Keratinocyte (primary cell): ENCODE measurements around the gene SERPINA4. TPM values are rescaled to one million over a fixed set of nuclear protein-coding genes. Genes with fewer than 3 reads are reported as not detected.

Source experiments
- DNase-seq: peaks from one replicate; pipeline ENCODE4 v3.0.0-alpha.2; 2011; ENCODE audit warnings: low read depth, missing footprints, low spot score
- FAIRE-seq: peaks from 2 replicates; lab custom pipeline; 2011; peaks lifted over from hg19 to GRCh38; lab: Jason Lieb, UNC
- H2AFZ ChIP-seq: 2 replicates; pipeline ENCODE4 v1.6.0; 2012; ENCODE audit warnings: low read length, control low read depth, inconsistent platforms; ENCODE audit not compliant: control insufficient read depth
- H3K27ac ChIP-seq: 2 replicates; pipeline ENCODE4 v1.5.1; 2011; ENCODE audit warnings: low read length; ENCODE audit not compliant: control insufficient read depth, insufficient read depth
- H3K27me3 ChIP-seq: 3 replicates; pipeline ENCODE4 v1.6.0; 2011; ENCODE audit warnings: low read length; ENCODE audit not compliant: control insufficient read depth, insufficient read depth; ENCODE audit errors: extremely low read depth
- H3K36me3 ChIP-seq, 2 experiments: 2 replicates in 1 of 2; 3 replicates in 1 of 2; pipeline ENCODE4 v1.5.1; 2011; ENCODE audit warnings: low read length in 2 of 2, mild to moderate bottlenecking in 1 of 2; ENCODE audit not compliant: control insufficient read depth in 2 of 2, insufficient read depth in 2 of 2; ENCODE audit errors: extremely low read depth in 1 of 2
- H3K4me1 ChIP-seq: 3 replicates; pipeline ENCODE4 v1.5.1; 2011; ENCODE audit warnings: low read length; ENCODE audit not compliant: control insufficient read depth, insufficient read depth; ENCODE audit errors: extremely low read depth
- H3K4me2 ChIP-seq: 3 replicates; pipeline ENCODE4 v1.6.0; 2011; ENCODE audit warnings: low read depth, low read length; ENCODE audit not compliant: control insufficient read depth, insufficient read depth; ENCODE audit errors: extremely low read depth
- H3K4me3 ChIP-seq, 3 experiments: fragments of 200-600 bp in 1 of 3; sonication (generic) in 1 of 3; 2 replicates in 2 of 3; 3 replicates in 1 of 3; pipeline ENCODE4 v1.5.1; 2011 to 2016; ENCODE audit warnings: low read length in 3 of 3, mild to moderate bottlenecking in 3 of 3, control low read depth in 2 of 3, inconsistent platforms in 1 of 3, low read depth in 1 of 3, mixed read lengths in 1 of 3, mixed run types in 1 of 3, moderate library complexity in 1 of 3; ENCODE audit not compliant: control insufficient read depth in 2 of 3, insufficient read depth in 2 of 3; ENCODE audit errors: extremely low read depth in 1 of 3
- H3K79me2 ChIP-seq: 2 replicates; pipeline ENCODE4 v1.6.0; 2012; ENCODE audit warnings: low read length; ENCODE audit not compliant: control insufficient read depth, insufficient read depth
- H3K9ac ChIP-seq: 3 replicates; pipeline ENCODE4 v1.6.0; 2011; ENCODE audit warnings: low read length; ENCODE audit not compliant: control insufficient read depth, insufficient read depth; ENCODE audit errors: extremely low read depth
- H3K9me1 ChIP-seq: 3 replicates; pipeline ENCODE4 v1.6.0; 2011; ENCODE audit warnings: low read length; ENCODE audit not compliant: control insufficient read depth, insufficient read depth; ENCODE audit errors: extremely low read depth
- H3K9me3 ChIP-seq: 2 replicates; pipeline ENCODE4 v1.5.1; 2012; ENCODE audit warnings: low read depth, low read length; ENCODE audit not compliant: control insufficient read depth
- H4K20me1 ChIP-seq: 3 replicates; pipeline ENCODE4 v1.6.0; 2011; ENCODE audit warnings: low read length; ENCODE audit not compliant: control insufficient read depth, insufficient read depth; ENCODE audit errors: extremely low read depth
- CTCF ChIP-seq, 3 experiments: IDR thresholded peaks in 1 of 3; conservative IDR thresholded peaks in 1 of 3; optimal IDR thresholded peaks in 1 of 3; 2 replicates in 2 of 3; 3 replicates in 1 of 3; pipeline versions ENCODE3 to v1.5.1; 2011; ENCODE audit warnings: low read length in 3 of 3, mild to moderate bottlenecking in 3 of 3, moderate library complexity in 2 of 3, control low read depth in 1 of 3, inconsistent platforms in 1 of 3; ENCODE audit not compliant: insufficient read depth in 2 of 3; ENCODE audit errors: extremely low read depth in 1 of 3
- EZH2 ChIP-seq: IDR thresholded peaks from one replicate; pipeline ENCODE4 v1.6.1; 2012; ENCODE audit warnings: inconsistent platforms, mild to moderate bottlenecking, low read length, moderate library complexity
- dilution Hi-C: fragments of 300-500 bp; cut with MboI; formaldehyde crosslinking; loops from one replicate; pipeline ENCODE4 v1.7.0; 2020; ENCODE audit warnings: low sequenced_read_pairs; ENCODE audit not compliant: extremely low pct_ligation_motif_present
- polyA plus RNA-seq, 5 experiments: library from polyadenylated mRNA; depleted of rRNA in 3 of 5; stranded (reverse) in 3 of 5; stranded (forward) in 1 of 5; unstranded in 1 of 5; fragments of >200 nt; gene quantifications; 1 replicate in 1 of 5; 2 replicates in 3 of 5; 3 replicates in 1 of 5; pipeline versions ENCODE4 v1.2.1 to v1.2.3, GENCODE V29; 2011 to 2012; ENCODE audit warnings: missing spikeins in 2 of 5, low read depth in 1 of 5, low replicate concordance in 1 of 5

The SERPINA4 gene
- polyA plus RNA-seq, 1 donor (not counting 4 experiments of a cell fraction or from before 2014, with no cell fraction given), result not detected

GRCh38 chr14:94547726-94548125 is 13.5 kb upstream of the SERPINA4 start:
- Histone ChIP-seq H3K27ac (no peak overlapping the region), H3K9ac (no peak overlapping the region), H3K9me3 (no peaks in the 10 kb centered on the region), H3K9me1 (no peaks in the 10 kb centered on the region), H3K4me3 (no peak overlapping the region), H3K36me3 (no peaks in the 10 kb centered on the region), H3K4me1 (peaks cover 12% of the 10 kb centered on the region), H4K20me1 (no peaks in the 10 kb centered on the region), H2AFZ (no peak overlapping the region), H3K79me2 (no peaks in the 10 kb centered on the region), H3K4me2 (no peak overlapping the region), H3K27me3 (no peaks in the 10 kb centered on the region)
- DNase-seq, result no peak
- dilution Hi-C loops, result no loop called here
- TF ChIP-seq CTCF (optimal IDR thresholded peaks at IDR 0.05 in 1 of 3, IDR thresholded peaks at IDR 0.05 in 1 of 3, conservative IDR thresholded peaks at IDR 0.05 in 1 of 3; ENCODE audit: extremely low read depth in 1 of 3, insufficient read depth in 2 of 3, low read length in 3 of 3), result no peak
- no peak for TF ChIP-seq EZH2
- no peak for FAIRE-seq

GRCh38 chr14:94548131-94548998 is 12.9 kb upstream of the SERPINA4 start:
- Histone ChIP-seq H3K79me2 (no peaks in the 10 kb centered on the region), H3K9ac (no peak overlapping the region), H4K20me1 (no peaks in the 10 kb centered on the region), H3K36me3 (no peaks in the 10 kb centered on the region), H2AFZ (no peak overlapping the region), H3K9me1 (no peaks in the 10 kb centered on the region), H3K4me3 (no peak overlapping the region), H3K9me3 (no peaks in the 10 kb centered on the region), H3K4me1 (peaks cover 6% of the 10 kb centered on the region), H3K4me2 (no peak overlapping the region), H3K27me3 (no peaks in the 10 kb centered on the region), H3K27ac (no peak overlapping the region)
- no peak for TF ChIP-seq EZH2
- FAIRE-seq (no peak), DNase-seq (no peak)
- dilution Hi-C loops, result no loop called here
